ENCODE measurements around the gene RASSF1. TPM values are rescaled to one million over a fixed set of nuclear protein-coding genes. Genes with fewer than 3 reads are reported as not detected.
A peak's percentile ranks its signal among the peaks of the same experiment; 100 is the strongest.

The RASSF1 gene
- total and polyA plus RNA-seq, 2 donors from 2014 or later = 19.1 to 28.9 TPM

GRCh38 chr3:50331364-50331907 lies 9.2 kb downstream of the RASSF1 start:
- Histone ChIP-seq H3K27me3 (ENCODE audit: control insufficient read depth, insufficient read depth, low read length) (no peaks in the 10 kb centered on the region), H3K4me1 (ENCODE audit: control insufficient read depth in 2 of 3, insufficient read depth in 2 of 3, low read depth in 1 of 3, low read length in 3 of 3) (peaks cover 0 to 29% (median 11%) of the 10 kb centered on the region in 3 donors), H3K9me3 (ENCODE audit: control insufficient read depth in 2 of 3, insufficient read depth in 1 of 3, low read length in 3 of 3) (no peaks in the 10 kb centered on the region), H3K27ac (ENCODE audit: low read depth in 2 of 2, low read length in 2 of 2) (no peak overlapping the region), H3K9ac (ENCODE audit: low read length in 3 of 3) (no peak overlapping the region), H3K4me3 (ENCODE audit: low read length in 3 of 3) (no peak overlapping the region), H3K36me3 (ENCODE audit: control insufficient read depth in 2 of 3, insufficient read depth in 3 of 3, low read length in 3 of 3) (peaks cover 4 to 30% (median 19%) of the 10 kb centered on the region in 3 donors)
- no peak for TF ChIP-seq CTCF (IDR thresholded peaks at IDR 0.05; ENCODE audit: borderline replicate concordance, extremely low read depth, insufficient read depth)
- FAIRE-seq = no peak
- no peak for DNase-seq
- intact Hi-C loops (cut with DNase I) = no loop called here

- DNase-seq = no peak
- Histone ChIP-seq H3K4me3 (ENCODE audit: low read length in 3 of 3) (no peak overlapping the region), H3K27me3 (ENCODE audit: control insufficient read depth, insufficient read depth, low read length) (no peaks in the 10 kb centered on the region), H3K9me3 (ENCODE audit: control insufficient read depth in 2 of 3, insufficient read depth in 1 of 3, low read length in 3 of 3) (no peaks in the 10 kb centered on the region), H3K9ac (ENCODE audit: low read length in 3 of 3) (no peak overlapping the region), H3K27ac (ENCODE audit: low read depth in 2 of 2, low read length in 2 of 2) (no peak overlapping the region), H3K36me3 (ENCODE audit: control insufficient read depth in 2 of 3, insufficient read depth in 3 of 3, low read length in 3 of 3) (peaks cover 4 to 37% (median 23%) of the 10 kb centered on the region in 3 donors), H3K4me1 (ENCODE audit: control insufficient read depth in 2 of 3, insufficient read depth in 2 of 3, low read depth in 1 of 3, low read length in 3 of 3) (peaks cover 0 to 19% (median 3%) of the 10 kb centered on the region in 3 donors)
- TF ChIP-seq CTCF (IDR thresholded peaks at IDR 0.05; ENCODE audit: borderline replicate concordance, extremely low read depth, insufficient read depth) = no peak
- intact Hi-C loops (cut with DNase I) = no loop called here
- no peak for FAIRE-seq
Observed at GRCh38 chr3:50330330-50330729, 10.3 kb downstream of the RASSF1 start.

- peaks cover 4 to 41% (median 23%) of the 10 kb centered on the region in 3 donors for H3K36me3 ChIP-seq (ENCODE audit: control insufficient read depth in 2 of 3, insufficient read depth in 3 of 3, low read length in 3 of 3)
- H3K4me1 ChIP-seq (ENCODE audit: control insufficient read depth in 2 of 3, insufficient read depth in 2 of 3, low read depth in 1 of 3, low read length in 3 of 3) = peaks cover 0 to 22% (median 12%) of the 10 kb centered on the region in 3 donors
- DNase-seq (peak; percentile 97 to 99 (median 98)), FAIRE-seq (peak; percentile 52)
- no peak for TF ChIP-seq CTCF (IDR thresholded peaks at IDR 0.05; ENCODE audit: borderline replicate concordance, extremely low read depth, insufficient read depth)
- H3K9ac ChIP-seq (ENCODE audit: low read length in 3 of 3) = peak within 1 kb of the TSS; percentile 44 to 90 (median 84)
- H3K4me3 ChIP-seq (ENCODE audit: low read length in 3 of 3) = peak within 1 kb of the TSS; percentile 68 to 89 (median 70)
- peak within 1 kb of the TSS; percentile 77 to 87 for H3K27ac ChIP-seq (ENCODE audit: low read depth in 2 of 2, low read length in 2 of 2)
- H3K27me3 ChIP-seq (ENCODE audit: control insufficient read depth, insufficient read depth, low read length) = no peaks in the 10 kb centered on the region
- H3K9me3 ChIP-seq (ENCODE audit: control insufficient read depth in 2 of 3, insufficient read depth in 1 of 3, low read length in 3 of 3) = no peaks in the 10 kb centered on the region
- intact Hi-C loops (cut with DNase I) = no loop called here
Observed at GRCh38 chr3:50327943-50328691, 12.5 kb downstream of the RASSF1 start, which contains the start of gene TUSC2. Gene TUSC2 (minus strand): TSS chr3:50328223. CDS start chr3:50328099, 124 bp downstream.

Measured in kidney (tissue), 14 donors.